HG03060 (cell line): ENCODE results near the gene PUS10.

Experiments used
- ATAC-seq: cut with Tn5 transposase; IDR thresholded peaks from one replicate; pipeline ENCODE4 v1.9.1; 2021; ENCODE audit warnings: low read depth, moderate number of reproducible peaks; ENCODE audit not compliant: unreplicated experiment

Gene PUS10

DNA sequence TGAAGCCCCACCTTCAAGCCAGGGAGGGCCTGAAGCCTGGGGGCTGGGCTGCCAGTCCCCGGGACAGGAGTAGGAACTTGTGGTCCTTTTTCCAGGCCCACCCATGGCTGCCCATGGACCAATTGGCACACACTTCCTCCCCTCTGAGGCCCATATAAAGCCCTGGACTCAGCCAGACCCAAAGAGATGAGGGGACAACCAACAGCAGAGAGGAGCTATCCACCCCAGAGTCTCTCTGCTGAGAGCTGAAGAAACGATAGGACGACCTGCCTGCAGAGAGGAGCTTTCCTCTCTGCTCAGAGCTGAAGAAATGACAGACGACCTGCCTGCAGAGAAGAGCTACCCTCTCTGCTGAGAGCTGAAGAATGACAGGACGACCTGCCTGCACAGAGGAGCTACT, 44.4 kb downstream of the PUS10 start:
- no peak for ATAC-seq

DNA sequence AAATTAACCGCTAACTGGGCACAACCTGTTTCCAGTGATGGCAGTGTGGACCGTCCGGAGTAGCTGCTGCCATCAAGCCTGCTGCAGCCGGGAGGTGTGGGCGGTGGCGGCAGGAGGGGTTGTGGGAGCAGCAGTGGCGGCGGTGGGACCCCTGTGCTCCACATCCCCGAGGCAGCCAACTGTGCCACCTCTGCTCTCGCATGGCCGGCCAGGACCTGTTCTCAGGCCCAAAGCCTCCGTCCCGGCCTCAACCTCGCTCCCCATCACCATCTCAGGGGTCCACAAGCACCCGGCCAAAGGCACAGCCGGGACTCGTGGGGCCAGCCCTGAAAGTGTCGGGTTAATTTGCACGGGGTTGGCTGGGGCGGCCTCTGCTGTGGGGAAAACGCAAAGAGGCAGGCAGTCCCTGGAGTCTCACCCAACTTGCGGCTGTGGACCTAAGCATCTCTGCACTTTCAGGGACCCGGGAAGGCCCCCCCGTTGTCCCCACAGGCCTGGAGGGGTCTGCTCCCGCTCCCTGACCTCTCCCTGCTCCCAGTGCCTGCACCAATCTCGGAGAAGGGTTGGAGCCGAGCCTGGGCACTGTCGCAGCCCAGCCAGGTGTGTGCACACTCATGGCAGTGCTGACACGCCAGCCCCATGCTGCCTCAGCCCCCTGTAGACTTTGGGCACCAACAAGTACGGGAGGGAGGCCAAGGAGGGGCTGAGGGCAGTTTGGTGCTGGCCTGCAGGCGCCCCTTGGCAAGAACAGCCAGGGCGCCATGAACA, 45.0 kb downstream of the PUS10 start:
- ATAC-seq = no peak

- ATAC-seq = no peak
Observed at GRCh38 chr2:60966507-60967405, 51.3 kb downstream of the PUS10 start.

GRCh38 chr2:60965499-60965785, 52.6 kb downstream of the PUS10 start:
- no peak for ATAC-seq

- no peak for ATAC-seq
Observed at GRCh38 chr2:60964651-60965498, 53.2 kb downstream of the PUS10 start.

GRCh38 chr2:60963190-60963589, 54.9 kb downstream of the PUS10 start:
- ATAC-seq = no peak

DNA sequence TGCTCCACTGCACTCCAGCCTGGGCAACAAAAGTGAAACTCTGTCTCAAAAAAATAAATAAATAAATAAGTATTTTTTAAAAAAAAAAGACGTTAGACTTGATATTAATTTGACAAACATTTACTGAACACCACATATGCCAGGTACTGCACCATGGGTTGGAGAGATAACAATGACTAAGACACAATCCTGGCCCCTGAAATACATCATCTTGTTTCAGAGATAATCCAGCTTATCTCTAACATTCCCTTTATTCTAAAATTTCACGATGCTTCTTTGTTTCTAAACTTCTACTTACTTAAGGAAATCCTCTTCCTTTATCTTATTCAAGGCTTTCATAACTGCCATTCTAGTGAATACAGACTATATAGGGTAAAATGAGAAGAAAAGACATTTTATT, 55.5 kb downstream of the PUS10 start:
- no peak for ATAC-seq

GRCh38 chr2:60961457-60961856, 56.6 kb downstream of the PUS10 start:
- no peak for ATAC-seq

DNA sequence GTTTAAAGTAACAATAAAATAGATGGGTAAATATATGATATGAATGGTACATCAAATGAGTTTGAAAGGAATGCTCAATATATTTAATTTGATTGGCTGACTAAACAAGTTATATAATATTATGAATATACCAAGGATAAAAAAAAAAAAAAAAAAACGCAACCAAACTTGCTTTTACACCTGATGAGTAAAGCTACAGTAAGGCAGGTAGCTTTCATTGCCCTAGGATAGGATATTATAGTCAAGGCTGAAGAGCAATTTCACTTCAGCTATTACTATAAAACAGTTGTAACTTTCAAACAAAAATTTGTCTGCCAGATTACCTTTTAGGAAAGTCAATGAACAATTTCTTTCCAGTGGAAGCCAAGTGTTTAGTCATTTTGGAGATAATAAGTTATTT, 57.3 kb downstream of the PUS10 start:
- ATAC-seq = no peak

- no peak for ATAC-seq
Observed at GRCh38 chr2:60959501-60959900, 58.6 kb downstream of the PUS10 start.

GRCh38 chr2:60958800-60959199, 59.3 kb downstream of the PUS10 start:
- no peak for ATAC-seq

DNA sequence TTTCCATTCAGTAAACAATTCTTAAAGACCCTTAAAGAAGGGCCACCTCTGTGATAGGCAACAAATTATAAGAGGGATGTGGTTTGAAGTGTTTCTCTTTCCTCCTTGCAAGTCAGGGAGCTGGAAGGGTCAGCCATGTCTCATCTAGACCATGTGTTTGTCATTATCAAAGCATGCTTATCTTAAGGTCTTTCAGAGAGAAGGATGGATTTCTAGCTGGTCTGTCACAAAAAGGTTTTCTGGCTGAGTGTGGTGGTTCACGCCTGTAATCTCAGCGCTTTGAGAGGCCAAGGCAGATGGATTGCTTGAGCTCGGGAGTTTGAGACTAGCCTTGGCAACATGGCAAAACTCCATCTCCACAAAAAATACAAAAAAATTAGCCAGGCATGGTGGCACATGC, 59.7 kb downstream of the PUS10 start:
- ATAC-seq = no peak

GRCh38 chr2:60957643-60958042, 60.4 kb downstream of the PUS10 start:
- ATAC-seq = no peak

DNA sequence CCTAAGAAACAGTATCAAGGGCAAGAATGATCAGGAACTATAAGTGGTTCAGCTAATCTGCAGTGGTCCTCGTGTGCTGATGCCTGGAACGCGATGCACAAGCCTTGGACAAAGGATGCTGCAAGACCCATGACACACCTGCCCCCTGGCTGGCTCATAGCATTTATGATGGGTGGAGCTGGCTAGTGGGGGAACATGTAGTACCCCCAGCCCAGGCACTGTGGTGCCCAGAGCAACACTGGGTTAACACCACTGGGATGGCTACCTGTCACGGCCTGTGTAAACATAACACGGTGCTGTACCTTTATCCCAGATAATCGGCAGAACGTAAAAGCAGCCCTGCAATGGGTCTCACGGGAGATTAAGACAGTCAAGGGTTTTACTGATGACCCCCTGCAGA, 60.8 kb downstream of the PUS10 start:
- ATAC-seq = no peak

- no peak for ATAC-seq
Observed at GRCh38 chr2:60954139-60954538, 63.9 kb downstream of the PUS10 start.

DNA sequence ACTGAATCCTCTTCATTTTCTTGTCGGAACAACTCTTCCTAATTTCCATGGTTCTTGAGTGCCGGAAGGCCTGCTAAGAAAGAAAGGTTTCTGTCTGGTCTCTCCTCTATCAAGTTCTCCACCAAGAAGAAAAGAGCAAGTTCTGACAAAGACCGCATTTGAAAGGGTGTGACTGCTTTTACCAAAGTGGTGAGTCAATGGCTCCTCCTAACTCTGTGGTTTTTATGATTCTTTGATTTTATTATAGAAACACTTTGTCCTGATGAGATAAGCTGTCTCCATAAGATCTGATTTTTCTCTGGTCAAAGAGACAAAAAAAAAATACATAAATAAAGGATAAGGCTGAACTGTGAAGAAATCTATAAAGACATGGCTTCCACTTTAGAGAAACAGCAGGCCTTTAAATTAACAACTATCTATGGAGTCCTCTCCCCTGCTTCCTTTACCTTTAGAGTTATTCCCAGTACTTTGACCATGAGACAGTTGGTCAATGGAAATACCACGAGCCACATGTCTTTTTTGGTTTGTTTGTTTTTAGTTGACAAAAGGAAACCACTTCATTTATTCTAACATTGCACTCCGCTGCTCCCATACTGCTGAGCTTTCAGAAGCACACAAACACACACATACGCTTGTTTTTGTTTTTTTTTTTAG, 69.0 kb downstream of the PUS10 start:
- ATAC-seq = no peak

DNA sequence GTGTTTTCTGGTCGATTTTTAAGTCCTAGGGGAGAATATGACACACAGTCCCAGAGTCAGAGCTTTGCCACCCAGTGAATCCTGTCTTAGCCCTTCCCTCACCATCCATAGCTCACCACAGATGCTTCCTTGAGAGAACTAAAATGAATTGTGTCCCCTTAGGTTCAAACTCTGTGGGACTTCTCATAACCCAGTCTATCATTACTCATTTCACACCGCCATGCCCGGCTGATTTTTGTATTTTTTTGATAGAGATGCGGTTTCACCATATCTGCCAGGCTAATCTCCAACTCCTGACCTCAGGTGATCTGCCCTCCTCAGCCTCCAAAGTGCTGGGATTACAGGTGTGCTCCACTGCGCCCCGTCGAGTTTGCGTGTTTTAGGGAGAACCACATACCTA, 69.9 kb downstream of the PUS10 start:
- no peak for ATAC-seq

- no peak for ATAC-seq
Observed at GRCh38 chr2:60947056-60947455, 71.0 kb downstream of the PUS10 start.

GRCh38 chr2:60945341-60945740, 72.7 kb downstream of the PUS10 start:
- no peak for ATAC-seq

- ATAC-seq = no peak
Observed at GRCh38 chr2:60939622-60940021, 78.4 kb downstream of the PUS10 start.

DNA sequence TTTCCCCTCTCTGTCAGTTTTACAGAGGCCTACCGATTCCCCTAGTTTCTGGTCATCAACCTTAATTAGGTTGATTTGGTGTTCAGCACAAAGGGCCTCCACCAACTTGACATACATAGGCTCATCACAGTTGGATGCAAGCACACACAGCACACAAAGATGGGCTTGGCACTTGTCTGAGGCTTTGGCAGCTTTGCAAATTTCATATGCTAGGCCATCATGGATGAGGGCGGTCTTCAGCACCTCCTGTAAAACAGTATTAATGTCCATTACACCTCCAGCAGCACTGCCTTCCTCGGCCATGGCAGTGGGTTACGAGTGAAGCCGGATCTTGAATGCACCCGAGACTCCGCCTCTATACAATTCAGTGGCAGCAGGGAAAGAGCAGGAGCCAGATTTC, 79.8 kb downstream of the PUS10 start:
- ATAC-seq = no peak
